HG03460 (cell line): Measurements from ENCODE around the gene SMIM15.
"Not testable (repeated sequence)": the region's sequence is repeated elsewhere in the genome, so short reads cannot be mapped to it uniquely, and the experiment has no call there.

Experiments used
- ATAC-seq: cut with Tn5 transposase; IDR thresholded peaks from one replicate; pipeline ENCODE4 v1.9.1; 2021; ENCODE audit not compliant: unreplicated experiment

Gene SMIM15, protein sequence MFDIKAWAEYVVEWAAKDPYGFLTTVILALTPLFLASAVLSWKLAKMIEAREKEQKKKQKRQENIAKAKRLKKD

DNA sequence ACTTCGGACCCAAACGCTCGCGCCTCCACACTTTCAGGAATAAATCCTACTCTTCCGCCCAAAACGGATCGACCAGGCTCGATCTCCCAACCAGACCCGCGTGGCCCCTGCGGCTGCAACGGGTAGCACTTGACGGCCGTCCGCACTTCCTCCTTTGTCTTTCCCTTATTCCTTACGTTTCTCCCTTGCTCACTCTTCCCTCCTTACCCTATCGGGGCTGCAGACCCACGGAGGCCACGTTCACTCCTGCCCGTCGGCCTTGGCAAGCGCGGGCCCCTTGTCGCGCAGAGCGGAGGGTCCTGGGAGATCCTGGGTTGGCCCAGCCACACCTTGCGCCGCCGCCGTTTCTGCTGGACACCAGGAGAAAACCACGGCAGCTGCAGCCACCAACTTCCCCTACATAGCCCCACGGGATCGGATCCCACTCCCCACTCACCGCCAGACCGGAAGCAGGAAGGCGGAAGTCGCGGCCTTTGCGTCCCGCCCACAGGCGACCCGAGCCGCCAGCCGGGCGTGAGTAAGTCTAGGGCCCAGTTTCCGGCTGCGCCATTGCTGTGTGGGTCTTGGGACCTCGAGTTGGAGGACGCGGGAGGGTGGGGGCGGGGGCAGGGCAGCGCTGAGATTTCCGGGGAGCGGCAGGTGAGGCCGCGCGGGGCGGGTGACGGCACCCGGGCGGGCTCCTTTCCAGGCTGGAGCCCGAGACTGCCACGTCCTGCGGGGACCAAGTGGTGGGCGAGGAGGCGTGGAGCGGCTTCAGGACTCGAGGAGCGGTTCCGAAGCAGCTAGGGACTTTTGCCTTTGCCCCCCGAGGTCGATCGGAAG lies at the start of gene SMIM15:
TSS of gene SMIM15 (minus strand) at position 459 of the 822 bp plus-strand sequence. CDS start 2,297 bp downstream, outside the sequence.
- peak; percentile 97 for ATAC-seq

DNA sequence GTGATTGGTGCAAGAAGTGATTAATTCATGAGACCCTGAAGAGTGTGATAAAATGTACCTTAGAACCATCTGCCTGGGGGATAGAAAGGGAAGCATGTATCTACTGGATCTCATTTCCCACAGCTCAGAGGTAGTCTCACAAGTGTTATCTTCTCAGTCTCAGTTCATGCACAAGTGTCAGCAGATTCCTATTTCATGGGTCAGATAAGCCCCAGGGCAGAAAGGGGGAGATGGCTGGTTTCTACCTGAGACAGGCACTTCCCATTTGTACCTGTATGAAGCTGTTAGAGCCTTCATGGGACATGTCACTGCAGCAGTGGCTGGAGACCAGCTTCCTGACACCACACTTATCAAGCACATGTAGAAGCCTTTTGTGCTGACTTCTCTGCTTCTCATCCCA lies 45.6 kb upstream of the SMIM15 start:
- ATAC-seq: no peak

DNA sequence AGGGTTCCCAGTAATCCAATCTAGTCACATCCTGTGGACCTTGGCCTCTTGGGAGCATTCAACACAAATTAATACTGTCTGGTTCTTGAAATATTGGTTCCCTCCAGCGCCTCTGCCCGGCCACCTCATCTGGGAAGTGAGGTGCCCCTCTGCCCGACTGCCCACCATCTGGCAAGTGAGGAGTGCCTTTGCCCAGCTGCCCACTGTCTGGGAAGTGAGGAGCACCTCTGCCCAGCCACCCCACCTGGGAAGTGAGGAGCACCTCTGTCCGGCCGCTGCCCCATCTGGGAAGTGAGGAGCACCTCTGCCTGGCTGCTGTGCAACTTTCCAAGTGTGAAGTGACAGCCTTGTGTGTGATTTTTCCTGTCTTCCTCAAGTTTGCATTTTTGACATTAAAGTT lies 42.7 kb upstream of the SMIM15 start:
- no peak for ATAC-seq

DNA sequence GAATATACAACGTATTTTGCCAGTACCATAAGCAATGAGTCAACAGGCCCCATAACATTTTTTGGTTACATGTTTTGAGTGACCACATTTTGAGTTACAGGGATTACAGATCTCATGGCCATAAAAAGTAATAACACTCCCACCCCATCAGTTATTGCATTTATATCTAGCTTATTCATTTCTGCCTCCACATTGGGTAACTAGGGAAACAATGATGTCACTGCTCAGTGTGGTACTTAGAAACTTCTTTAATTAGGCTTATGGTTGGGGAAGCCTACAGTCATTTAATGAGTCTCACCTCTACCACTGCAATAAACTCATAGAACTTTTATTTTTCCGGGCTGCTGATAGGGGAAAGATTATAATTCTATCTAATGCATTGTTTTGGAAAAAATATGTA lies 39.9 kb upstream of the SMIM15 start:
- no peak for ATAC-seq

DNA sequence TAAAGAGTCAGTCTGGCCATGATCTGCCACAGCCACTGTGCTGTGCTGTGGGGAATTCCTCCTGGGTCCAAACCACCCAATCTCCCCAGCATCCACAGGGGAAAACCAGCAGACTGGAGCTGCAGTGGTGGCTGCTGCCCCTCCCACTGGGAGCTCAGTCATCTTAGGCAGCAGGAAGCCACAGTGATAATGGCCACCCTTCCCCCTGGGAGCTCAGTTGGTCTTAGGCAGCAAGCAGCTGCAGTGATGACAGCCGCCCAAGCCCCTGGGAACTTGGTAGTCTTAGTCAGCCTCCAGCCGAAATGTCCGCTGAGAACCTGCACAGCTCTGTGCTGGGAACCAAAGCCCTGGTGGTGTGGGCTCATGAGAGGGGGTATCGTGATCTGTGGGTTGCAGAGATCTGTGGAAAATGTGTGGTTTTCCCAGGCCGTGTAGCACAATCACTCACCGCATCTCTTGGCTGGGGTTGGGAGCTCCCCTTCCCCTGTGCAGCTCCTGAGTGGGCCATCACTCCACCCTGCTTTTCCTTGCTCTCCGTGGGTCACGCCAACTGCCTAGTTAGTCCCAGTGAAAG lies 38.4 kb upstream of the SMIM15 start:
- peak; percentile 67 for ATAC-seq

DNA sequence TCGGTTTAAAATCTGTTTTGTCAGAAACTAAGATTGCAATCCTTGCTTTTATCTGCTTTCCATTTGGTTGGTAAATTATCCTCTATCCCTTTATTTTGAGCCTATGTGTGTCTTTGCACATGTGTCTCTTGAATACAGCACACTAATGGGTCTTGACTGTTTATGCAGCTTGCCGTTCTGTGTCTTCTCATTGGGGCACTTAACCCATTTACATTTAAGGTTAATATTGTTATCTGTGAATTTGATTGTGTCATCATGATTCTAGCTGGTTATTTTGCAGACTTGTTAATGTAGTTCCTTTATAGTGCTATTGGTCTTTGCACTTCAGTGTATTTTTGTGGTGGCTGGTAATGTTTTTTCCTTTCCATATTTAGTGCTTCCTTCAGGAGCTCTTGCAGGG lies 36.3 kb upstream of the SMIM15 start:
- no peak for ATAC-seq

DNA sequence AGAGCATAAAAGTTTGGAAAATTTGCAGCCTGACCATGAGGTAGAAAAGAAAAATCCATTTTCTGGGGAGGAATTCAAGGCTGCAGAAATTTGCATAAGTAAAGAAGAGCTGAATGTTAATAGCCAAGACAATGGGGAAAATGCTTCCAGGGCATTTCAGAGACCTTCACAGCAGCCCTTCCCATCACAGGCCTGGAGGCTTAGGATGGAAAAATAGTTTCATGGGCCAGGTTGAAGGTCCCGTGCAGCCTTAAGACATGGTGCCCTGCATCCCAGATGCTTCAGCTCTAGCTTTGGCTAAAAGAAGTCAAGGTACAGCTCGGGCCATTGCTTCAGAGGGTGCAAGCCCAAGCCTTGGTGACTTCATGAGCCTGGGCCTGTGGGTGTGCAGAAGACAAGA lies 25.6 kb upstream of the SMIM15 start:
- not testable (repeated sequence) for ATAC-seq

DNA sequence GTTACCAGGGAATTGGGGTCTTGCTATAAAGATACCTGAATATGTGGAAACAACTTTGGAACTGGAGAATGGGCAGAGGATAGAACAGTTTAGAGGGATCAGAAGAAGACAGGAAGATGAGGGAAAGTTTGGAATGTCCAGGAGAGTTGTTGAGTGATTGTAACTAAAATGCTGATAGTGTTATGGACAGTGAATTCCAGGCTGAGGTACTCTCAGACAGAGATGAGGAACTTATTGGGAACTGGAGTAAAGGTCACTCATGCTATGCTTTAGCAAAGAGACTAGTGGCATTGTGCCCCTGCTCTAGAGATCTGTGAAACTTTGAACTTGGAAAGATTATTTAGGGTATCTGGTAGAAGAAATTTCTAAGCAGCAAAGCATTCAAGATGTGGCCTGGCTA lies 25.1 kb upstream of the SMIM15 start:
- ATAC-seq: not testable (repeated sequence)

DNA sequence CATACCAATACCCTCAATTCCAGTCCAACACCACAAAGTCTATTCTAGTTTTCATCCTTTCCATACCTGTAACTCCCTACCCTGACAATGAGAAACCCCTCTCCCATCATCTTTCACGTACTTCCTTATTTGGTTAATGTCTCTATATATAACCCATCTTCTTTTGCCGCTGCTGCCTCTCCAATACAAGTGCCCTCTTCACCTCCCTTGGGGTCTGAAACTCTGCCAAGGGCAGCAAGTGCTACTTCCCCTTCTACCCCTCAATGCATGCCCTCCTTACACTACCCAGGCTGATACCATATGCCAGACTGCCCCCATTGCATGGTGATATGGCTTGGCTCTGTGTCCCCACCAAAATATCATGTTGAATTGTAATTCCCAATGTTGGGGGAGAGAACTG lies 24.4 kb upstream of the SMIM15 start:
- no peak for ATAC-seq

DNA sequence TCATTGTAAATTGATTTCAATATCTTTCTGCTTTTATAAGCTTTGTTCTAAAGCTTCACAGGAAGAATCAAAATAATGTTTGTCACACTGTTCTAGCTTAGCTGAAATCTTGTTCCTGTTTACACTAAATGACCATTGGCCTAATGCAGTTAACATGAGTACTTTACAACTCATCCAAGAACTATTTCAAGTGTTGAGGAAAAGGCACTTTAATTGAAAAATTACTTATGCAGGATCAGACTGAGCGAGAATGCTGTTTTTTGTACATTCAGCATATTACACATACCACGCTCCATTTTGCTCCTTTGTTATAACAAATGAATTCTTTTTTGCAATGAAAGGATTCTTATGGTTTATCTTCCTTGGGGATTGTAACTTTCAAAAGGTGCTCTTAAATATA lies 22.4 kb upstream of the SMIM15 start:
- ATAC-seq: no peak

DNA sequence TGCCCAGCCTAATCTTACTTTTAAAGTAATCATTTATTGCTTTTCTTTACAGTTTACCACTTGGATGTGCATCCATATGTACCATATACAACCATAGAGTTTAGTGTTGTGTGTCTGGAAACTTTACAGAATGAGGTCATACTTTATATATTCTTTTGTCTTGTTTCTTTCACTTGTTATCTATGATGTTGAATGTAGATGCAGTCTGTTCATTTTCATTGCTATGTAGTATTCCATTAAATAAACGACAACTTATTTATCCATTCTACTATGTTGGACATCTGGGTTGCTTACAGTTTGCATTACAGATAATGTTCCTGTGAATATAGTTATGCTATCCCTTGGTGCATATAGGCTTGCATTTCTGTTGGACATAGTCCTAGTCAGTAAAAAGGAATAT lies 21.3 kb upstream of the SMIM15 start:
- no peak for ATAC-seq

DNA sequence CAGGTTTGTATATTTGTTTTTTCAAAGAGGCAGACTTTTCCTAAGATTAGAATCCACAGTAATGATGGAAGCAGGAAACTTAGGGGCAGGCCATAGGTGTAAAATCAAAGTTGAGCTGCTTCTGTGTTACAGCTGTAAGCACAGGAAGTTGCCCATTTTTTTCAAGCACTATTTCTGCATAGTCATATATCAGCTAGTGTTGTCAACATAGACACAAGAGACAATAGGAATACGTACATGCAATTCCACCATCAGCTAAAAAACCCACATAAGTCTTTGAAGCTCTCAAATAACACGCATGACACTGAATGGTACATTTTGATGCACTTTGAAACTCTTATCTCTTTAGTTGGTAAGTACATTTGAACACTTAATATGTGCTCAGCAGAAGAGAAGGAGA lies 20.2 kb upstream of the SMIM15 start:
- no peak for ATAC-seq

DNA sequence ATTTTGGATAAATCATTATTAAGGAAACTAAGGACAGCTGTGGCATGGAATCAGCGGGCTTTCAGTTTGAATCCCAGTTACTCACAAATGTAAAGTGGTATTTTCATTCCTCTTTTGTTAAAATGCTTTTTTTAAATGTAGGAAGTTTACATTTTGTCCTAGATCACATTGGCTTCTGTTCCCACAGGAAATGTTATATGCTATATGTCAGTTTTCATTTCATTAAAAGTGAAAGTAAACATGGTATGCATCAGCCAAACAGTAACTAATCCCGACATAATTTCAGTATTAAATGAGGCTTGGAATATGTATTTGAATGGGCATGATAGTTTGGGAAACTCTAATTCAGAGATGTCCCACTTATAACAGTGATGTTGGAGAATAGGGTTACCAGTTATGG lies 18.6 kb upstream of the SMIM15 start:
- no peak for ATAC-seq

DNA sequence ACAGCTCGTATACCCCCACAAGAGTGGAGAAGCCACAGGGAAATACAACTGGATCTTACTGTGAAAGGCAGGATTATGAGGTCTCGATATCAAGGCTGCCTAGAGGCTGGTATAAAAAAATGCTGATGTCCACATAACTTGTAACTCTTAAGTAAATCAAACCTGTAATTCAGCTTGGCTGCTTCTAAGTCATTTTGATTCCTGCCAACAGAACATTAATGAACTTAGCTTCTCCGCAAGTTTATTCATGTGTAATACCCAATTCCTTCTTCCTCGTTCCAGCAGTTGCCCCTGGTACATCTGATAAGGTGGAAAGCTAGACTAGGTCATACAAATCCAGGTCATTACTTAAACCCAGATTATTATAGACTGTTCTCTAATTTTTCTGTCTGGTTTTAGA lies 16.4 kb upstream of the SMIM15 start:
- no peak for ATAC-seq

DNA sequence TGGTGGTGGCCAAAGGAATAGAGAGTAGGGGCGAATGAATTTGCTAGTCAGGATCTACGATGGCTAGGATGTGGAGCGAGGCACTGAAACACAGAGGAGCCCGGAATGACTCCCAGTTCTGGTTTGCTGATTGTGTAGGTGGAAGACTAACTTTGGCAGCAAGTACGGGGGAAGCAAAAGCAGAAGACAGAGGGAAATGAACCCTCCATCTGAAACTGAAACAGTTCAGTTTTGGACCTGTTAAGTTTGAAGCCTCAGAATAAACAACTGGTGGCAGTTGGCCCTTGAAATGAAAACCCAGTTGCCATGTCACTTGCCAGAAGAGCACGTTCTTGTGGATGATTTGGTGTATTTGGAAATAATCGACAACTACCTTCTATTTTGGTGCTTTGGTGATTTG lies 15.4 kb upstream of the SMIM15 start:
- ATAC-seq: peak; percentile 80

DNA sequence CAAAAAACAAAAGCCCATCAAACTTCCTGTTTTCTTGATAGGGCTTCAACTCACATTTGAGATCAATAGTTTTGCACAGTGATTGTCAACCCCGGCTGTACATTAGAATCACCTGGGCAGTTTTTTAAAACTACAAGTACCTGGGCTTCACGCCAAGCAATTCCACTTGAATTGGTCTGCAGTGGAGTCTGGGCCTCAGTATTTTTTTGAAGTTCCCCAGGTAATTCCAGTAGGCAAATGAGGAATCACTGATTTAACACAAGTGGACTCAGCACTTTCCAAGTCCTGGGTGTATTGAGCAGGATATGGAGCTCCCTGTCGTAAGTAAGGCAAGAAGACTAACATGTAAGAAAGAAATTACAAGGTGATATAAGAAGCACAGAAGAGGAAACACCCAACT lies 14.8 kb upstream of the SMIM15 start:
- no peak for ATAC-seq

DNA sequence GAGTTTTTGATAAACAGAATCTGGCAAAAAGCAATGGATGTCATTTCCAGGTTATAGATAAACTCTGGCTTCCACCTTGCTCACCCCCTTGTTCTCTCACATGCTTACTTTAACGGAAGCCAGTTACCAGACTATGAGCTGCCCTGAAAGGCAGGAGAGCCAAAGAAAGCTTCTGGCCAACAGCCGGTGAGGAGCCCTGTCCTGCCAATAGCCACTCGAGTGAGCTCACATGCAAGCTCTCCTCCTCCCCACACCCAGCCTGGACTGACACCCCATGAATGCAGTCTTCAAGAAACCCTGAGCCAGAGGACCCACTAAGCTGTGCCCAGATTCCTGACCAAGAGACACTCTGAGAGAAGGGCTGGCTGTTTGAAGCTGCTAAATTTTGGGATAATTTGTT lies 14.4 kb upstream of the SMIM15 start:
- no peak for ATAC-seq

DNA sequence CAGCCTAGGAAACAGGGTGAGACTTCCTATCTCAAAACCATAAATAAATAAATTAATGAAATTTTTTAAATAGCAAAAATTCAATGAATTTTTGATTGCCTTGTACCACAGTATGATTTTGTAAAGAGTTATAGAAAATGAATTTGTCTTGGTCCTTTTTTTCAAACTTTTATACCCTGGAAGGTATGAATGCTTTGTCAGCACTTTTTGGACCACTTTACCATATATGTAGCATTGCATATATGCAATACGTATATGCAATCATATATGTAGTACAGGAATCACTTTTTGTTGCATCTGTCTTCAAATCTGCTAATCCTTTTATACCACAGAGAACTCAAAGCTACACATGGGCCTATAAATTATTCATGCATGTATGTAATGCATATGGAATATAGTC lies 9.2 kb upstream of the SMIM15 start:
- ATAC-seq: no peak

DNA sequence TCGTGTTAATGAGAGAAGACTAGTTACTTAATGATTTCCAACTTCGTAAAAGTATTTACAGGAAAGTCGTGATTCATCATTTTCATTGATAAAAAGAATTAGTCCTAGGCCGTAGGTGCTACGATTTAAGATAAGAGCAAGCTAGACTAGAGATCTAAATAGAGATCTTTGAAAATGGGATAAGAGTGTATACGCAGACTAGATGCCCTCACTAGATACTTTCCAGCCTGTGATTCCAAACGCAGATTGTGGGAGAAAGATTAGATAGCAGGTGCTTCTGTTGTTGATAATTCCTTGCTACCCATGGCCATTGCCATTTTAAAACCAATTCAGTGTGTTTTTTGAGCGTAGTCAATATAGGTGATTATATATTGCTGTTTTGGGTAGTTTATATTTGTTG lies 6.7 kb upstream of the SMIM15 start:
- ATAC-seq: no peak

DNA sequence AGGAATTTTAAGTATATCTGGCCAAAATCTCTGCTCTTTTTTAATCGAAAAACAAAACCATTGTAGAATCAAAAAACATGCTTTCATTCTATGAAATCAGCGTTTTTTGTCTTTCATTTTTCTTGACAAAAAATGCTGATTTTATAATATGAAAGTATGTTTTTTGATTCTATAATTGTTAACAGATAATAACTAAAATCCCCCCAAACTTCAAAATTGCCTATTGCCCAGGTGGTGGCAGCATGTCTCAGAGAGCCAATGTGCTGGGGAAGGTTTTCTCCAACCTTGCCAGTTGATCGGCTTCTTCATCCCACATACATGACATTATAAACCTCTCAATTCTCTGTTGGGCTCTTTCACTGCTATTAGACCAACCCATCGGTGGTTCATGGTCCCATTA lies 5.1 kb upstream of the SMIM15 start:
- no peak for ATAC-seq

DNA sequence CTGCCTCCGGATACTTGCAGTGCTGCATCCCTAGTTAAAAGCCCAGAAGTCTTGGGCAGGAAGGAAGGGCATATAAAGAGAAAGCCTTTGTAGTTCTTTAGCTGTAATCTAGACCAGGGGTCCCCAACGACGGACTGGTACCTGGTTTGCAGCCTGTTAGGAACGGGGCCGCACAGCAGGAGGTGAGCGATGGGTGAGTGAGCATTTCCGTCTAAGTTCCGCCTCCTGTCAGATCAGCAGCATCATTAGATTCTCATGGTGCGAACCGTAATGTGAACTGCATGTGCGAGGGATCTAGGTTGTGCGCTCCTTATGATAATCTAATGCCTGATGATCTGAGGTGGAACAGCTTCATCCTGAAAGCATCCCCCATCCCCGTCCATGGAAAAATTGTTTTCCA lies 1.6 kb upstream of the SMIM15 start:
- ATAC-seq: no peak

DNA sequence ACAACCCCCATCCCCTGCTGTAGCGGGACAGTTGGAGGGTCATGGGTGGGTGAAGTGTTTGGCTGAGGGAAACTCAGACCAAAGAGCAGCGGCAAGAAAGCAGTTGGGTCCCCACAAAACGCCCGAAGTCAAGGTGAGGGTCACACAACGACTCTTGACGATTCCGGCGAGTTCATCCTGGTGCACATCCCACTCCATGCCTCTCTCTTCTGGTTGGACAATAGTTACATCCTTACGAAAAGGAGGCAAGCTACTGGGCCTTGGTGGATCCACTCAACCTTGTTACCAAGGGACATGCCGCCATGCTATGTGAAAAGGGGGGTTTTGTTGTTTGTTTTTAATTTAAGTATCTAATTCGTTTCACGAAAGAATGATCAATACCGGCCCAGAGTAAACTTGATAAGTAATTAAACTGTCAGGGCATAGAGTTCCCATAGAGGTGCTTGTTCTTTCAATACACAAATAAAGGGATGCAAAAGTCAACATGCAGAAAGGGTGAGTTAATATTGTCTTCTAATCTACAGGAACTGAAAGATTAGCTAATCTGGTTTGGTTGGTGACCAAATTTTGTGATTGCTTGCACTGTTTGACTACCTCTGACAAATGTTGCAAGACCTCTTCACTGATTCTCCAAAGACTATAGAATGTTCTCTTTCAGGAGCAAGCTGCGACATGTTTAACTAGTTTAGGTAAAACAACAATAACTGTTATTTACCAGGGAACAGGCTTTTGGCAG lies 732 bp upstream of the SMIM15 start:
- ATAC-seq: no peak
